SK-N-SH treated with all-trans-retinoic acid at 6 μM for 48 hours (cell line): ENCODE measurements around the gene DNAH8.

Experiments
- ATAC-seq: fragments of 200-7000 bp; cut with Tn5 transposase; 3 replicates; pipeline ENCODE4 v1.9.1; 2020; ENCODE audit warnings: mild to moderate bottlenecking, moderate library complexity
- ARNTL ChIP-seq: fragments of 450-650 bp; formaldehyde crosslinking; IDR thresholded peaks from 2 replicates; pipeline ENCODE4 v1.5.0; 2020; ENCODE audit warnings: low read depth, mild to moderate bottlenecking, moderate library complexity, borderline replicate concordance
- CSDC2 ChIP-seq: fragments of 250-450 bp; sonication (Bioruptor Pico); IDR thresholded peaks from 2 replicates; pipeline ENCODE4 v1.5.0; 2020; ENCODE audit warnings: mild to moderate bottlenecking, moderate library complexity
- ESRRG ChIP-seq: fragments of 250-450 bp; sonication (Bioruptor Pico); IDR thresholded peaks from 2 replicates; pipeline ENCODE4 v1.6.1; 2021; ENCODE audit warnings: mild to moderate bottlenecking
- GLIS3 ChIP-seq: fragments of 250-450 bp; sonication (Bioruptor Pico); IDR thresholded peaks from 2 replicates; pipeline ENCODE4 v1.5.0; 2020; ENCODE audit warnings: mild to moderate bottlenecking, moderate library complexity
- ISL1 ChIP-seq: fragments of 250-450 bp; sonication (Bioruptor Pico); IDR thresholded peaks from 2 replicates; pipeline ENCODE4 v2.1.2; 2022; ENCODE audit warnings: mild to moderate bottlenecking, moderate library complexity
- OSR1 ChIP-seq: fragments of 250-450 bp; sonication (Bioruptor Pico); IDR thresholded peaks from 2 replicates; pipeline ENCODE4 v1.8.0; 2022; ENCODE audit warnings: moderate library complexity, mild to moderate bottlenecking, inconsistent platforms
- PPARA ChIP-seq: fragments of 250-450 bp; sonication (Bioruptor Pico); IDR thresholded peaks from 2 replicates; pipeline ENCODE4 v1.5.0; 2020; ENCODE audit warnings: mild to moderate bottlenecking, borderline replicate concordance
- RARB ChIP-seq: fragments of 250-450 bp; sonication (Bioruptor Pico); IDR thresholded peaks from 2 replicates; pipeline ENCODE4 v1.8.0; 2021; ENCODE audit warnings: mild to moderate bottlenecking, moderate library complexity
- SNAI2 ChIP-seq: fragments of 250-450 bp; sonication (Bioruptor Pico); IDR thresholded peaks from 2 replicates; pipeline ENCODE4 v1.5.0; 2020; ENCODE audit warnings: mild to moderate bottlenecking, moderate library complexity
- TCF4 ChIP-seq: fragments of 250-450 bp; sonication (Bioruptor Pico); IDR thresholded peaks from 2 replicates; pipeline ENCODE4 v1.8.0; 2021; ENCODE audit warnings: mild to moderate bottlenecking, moderate library complexity, borderline replicate concordance
- TOX ChIP-seq: fragments of 250-450 bp; sonication (Bioruptor Pico); IDR thresholded peaks from 2 replicates; pipeline ENCODE4 v1.8.0; 2021; ENCODE audit warnings: mild to moderate bottlenecking, moderate library complexity, borderline replicate concordance
- ZC3H10 ChIP-seq: fragments of 250-450 bp; sonication (Bioruptor Pico); IDR thresholded peaks from 2 replicates; pipeline ENCODE4 v1.5.1; 2021; ENCODE audit warnings: mild to moderate bottlenecking, moderate library complexity
- ZFP30 ChIP-seq: fragments of 450-650 bp; formaldehyde crosslinking; IDR thresholded peaks from 2 replicates; pipeline ENCODE4 v1.5.0; 2022; ENCODE audit warnings: mild to moderate bottlenecking, moderate library complexity
- ZNF565 ChIP-seq: fragments of 450-650 bp; formaldehyde crosslinking; conservative IDR thresholded peaks from 2 replicates; pipeline ENCODE4 v1.5.0; 2020; ENCODE audit warnings: low read depth, mild to moderate bottlenecking, moderate library complexity
- ZNF70 ChIP-seq: fragments of 450-650 bp; formaldehyde crosslinking; IDR thresholded peaks from 2 replicates; pipeline ENCODE4 v1.5.0; 2020; ENCODE audit warnings: mild to moderate bottlenecking, moderate library complexity
- ZNF8 ChIP-seq: fragments of 450-650 bp; formaldehyde crosslinking; IDR thresholded peaks from 2 replicates; pipeline ENCODE4 v1.5.0; 2020; ENCODE audit warnings: mild to moderate bottlenecking, moderate library complexity
- TF ChIP-seq, protein P1 (sequence below): fragments of 250-450 bp; sonication (Bioruptor Pico); IDR thresholded peaks from 2 replicates; pipeline ENCODE4 v1.5.1; 2020; ENCODE audit warnings: low read depth, mild to moderate bottlenecking, moderate library complexity
- TF ChIP-seq, protein P2 (sequence below): fragments of 250-450 bp; sonication (Bioruptor Pico); IDR thresholded peaks from 2 replicates; pipeline ENCODE4 v1.8.0; 2020; ENCODE audit warnings: mild to moderate bottlenecking, moderate library complexity, borderline replicate concordance
- TF ChIP-seq, protein P3 (sequence below): fragments of 250-450 bp; sonication (Bioruptor Pico); IDR thresholded peaks from 2 replicates; pipeline ENCODE4 v1.8.0; 2021; ENCODE audit warnings: low read depth, mild to moderate bottlenecking, moderate library complexity, borderline replicate concordance
- TF ChIP-seq, protein P4 (sequence below): fragments of 250-450 bp; sonication (Bioruptor Pico); IDR thresholded peaks from 2 replicates; pipeline ENCODE4 v1.5.0; 2020; ENCODE audit warnings: mild to moderate bottlenecking, moderate library complexity

Gene DNAH8

DNA sequence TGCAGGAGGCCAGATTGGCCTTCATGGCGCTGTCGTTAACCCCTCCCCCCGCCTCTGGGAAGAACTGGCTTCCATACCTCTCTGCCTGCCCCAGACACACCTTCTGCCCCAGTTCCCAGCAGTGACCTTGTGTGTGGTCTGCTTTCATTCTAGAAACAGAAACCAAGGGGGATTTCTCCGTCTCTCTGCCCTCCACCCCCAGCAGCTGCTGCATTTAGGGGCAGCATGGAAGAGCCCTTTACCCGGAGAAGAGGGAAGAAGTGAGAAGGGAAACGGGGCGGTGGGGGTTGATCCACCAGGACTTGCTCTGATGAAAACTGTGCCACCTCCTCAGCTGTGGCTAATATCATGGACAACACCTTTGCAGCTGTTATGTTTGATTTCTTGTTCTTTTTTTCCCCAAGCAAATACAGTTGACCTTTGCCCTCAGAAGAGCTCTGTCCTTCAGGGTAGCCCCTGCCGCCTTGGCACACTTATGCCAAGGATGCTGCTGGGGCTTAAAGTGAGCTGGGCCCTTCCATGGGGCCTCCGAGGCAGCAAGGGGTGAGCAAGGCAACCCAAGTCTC is 339.5 kb downstream of the DNAH8 start (continued):
- TF ChIP-seq ZNF70 (CRISPR knock-in tag): no peak
- TF ChIP-seq TCF4 (CRISPR knock-in tag): no peak
- TF ChIP-seq ZNF8 (CRISPR knock-in tag): no peak
- TF ChIP-seq ZFP30 (CRISPR knock-in tag): no peak
- TF ChIP-seq OSR1 (CRISPR knock-in tag): no peak
- TF ChIP-seq ZNF565 (CRISPR knock-in tag): no peak
- no peak for TF ChIP-seq ZC3H10 (CRISPR knock-in tag)
- TF ChIP-seq, protein P1, sequence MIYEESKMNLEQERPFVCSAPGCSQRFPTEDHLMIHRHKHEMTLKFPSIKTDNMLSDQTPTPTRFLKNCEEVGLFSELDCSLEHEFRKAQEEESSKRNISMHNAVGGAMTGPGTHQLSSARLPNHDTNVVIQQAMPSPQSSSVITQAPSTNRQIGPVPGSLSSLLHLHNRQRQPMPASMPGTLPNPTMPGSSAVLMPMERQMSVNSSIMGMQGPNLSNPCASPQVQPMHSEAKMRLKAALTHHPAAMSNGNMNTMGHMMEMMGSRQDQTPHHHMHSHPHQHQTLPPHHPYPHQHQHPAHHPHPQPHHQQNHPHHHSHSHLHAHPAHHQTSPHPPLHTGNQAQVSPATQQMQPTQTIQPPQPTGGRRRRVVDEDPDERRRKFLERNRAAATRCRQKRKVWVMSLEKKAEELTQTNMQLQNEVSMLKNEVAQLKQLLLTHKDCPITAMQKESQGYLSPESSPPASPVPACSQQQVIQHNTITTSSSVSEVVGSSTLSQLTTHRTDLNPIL: no peak
- TF ChIP-seq, protein P2, sequence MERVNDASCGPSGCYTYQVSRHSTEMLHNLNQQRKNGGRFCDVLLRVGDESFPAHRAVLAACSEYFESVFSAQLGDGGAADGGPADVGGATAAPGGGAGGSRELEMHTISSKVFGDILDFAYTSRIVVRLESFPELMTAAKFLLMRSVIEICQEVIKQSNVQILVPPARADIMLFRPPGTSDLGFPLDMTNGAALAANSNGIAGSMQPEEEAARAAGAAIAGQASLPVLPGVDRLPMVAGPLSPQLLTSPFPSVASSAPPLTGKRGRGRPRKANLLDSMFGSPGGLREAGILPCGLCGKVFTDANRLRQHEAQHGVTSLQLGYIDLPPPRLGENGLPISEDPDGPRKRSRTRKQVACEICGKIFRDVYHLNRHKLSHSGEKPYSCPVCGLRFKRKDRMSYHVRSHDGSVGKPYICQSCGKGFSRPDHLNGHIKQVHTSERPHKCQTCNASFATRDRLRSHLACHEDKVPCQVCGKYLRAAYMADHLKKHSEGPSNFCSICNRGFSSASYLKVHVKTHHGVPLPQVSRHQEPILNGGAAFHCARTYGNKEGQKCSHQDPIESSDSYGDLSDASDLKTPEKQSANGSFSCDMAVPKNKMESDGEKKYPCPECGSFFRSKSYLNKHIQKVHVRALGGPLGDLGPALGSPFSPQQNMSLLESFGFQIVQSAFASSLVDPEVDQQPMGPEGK (CRISPR knock-in tag): no peak
- TF ChIP-seq, protein P3, sequence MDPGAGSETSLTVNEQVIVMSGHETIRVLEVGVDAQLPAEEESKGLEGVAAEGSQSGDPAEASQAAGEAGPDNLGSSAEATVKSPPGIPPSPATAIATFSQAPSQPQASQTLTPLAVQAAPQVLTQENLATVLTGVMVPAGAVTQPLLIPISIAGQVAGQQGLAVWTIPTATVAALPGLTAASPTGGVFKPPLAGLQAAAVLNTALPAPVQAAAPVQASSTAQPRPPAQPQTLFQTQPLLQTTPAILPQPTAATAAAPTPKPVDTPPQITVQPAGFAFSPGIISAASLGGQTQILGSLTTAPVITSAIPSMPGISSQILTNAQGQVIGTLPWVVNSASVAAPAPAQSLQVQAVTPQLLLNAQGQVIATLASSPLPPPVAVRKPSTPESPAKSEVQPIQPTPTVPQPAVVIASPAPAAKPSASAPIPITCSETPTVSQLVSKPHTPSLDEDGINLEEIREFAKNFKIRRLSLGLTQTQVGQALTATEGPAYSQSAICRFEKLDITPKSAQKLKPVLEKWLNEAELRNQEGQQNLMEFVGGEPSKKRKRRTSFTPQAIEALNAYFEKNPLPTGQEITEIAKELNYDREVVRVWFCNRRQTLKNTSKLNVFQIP (CRISPR knock-in tag): no peak
- TF ChIP-seq CSDC2 (CRISPR knock-in tag): no peak
- no peak for TF ChIP-seq SNAI2

DNA sequence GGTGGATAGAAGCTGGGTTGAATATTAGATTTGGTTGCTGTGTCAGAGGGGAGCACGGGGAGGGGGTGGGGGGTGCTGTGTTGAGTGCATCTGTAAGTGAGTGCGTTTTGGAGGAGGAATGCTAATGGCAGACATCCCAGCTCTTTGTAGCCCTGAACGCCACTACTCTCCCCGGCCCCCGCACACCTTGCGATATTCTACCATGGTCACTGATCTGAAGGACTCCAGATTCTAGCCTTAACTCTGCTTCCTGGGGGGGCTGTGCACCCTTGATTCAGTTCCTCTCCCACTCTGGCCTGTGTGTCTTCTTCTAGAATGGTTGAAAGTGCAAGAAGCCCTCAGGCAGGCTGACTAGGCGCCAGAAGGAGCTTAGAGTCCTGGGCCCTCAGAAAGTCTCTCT is 340.6 kb downstream of the DNAH8 start:
- TF ChIP-seq TOX (CRISPR knock-in tag) (no peak), SNAI2 (no peak), ISL1 (CRISPR knock-in tag) (no peak), ZC3H10 (CRISPR knock-in tag) (no peak), CSDC2 (CRISPR knock-in tag) (no peak), ZNF565 (CRISPR knock-in tag) (no peak), RARB (CRISPR knock-in tag) (no peak), OSR1 (CRISPR knock-in tag) (no peak), ZNF8 (CRISPR knock-in tag) (no peak), GLIS3 (CRISPR knock-in tag) (no peak), PPARA (CRISPR knock-in tag) (no peak), ESRRG (CRISPR knock-in tag) (no peak), ZNF70 (CRISPR knock-in tag) (no peak), ARNTL (CRISPR knock-in tag) (no peak)
- TF ChIP-seq, protein P3 (CRISPR knock-in tag): no peak
- TF ChIP-seq, protein P4, sequence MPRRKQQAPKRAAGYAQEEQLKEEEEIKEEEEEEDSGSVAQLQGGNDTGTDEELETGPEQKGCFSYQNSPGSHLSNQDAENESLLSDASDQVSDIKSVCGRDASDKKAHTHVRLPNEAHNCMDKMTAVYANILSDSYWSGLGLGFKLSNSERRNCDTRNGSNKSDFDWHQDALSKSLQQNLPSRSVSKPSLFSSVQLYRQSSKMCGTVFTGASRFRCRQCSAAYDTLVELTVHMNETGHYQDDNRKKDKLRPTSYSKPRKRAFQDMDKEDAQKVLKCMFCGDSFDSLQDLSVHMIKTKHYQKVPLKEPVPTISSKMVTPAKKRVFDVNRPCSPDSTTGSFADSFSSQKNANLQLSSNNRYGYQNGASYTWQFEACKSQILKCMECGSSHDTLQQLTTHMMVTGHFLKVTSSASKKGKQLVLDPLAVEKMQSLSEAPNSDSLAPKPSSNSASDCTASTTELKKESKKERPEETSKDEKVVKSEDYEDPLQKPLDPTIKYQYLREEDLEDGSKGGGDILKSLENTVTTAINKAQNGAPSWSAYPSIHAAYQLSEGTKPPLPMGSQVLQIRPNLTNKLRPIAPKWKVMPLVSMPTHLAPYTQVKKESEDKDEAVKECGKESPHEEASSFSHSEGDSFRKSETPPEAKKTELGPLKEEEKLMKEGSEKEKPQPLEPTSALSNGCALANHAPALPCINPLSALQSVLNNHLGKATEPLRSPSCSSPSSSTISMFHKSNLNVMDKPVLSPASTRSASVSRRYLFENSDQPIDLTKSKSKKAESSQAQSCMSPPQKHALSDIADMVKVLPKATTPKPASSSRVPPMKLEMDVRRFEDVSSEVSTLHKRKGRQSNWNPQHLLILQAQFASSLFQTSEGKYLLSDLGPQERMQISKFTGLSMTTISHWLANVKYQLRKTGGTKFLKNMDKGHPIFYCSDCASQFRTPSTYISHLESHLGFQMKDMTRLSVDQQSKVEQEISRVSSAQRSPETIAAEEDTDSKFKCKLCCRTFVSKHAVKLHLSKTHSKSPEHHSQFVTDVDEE (CRISPR knock-in tag): no peak
- TF ChIP-seq, protein P2 (CRISPR knock-in tag): no peak
- TF ChIP-seq, protein P1: no peak
- TF ChIP-seq, all 23 proteins: peak for 0
- ATAC-seq: no peak
